ENCODE results near the gene DCBLD2. TPM values are rescaled to one million over a fixed set of nuclear protein-coding genes. Genes with fewer than 3 reads are reported as not detected.

Gene DCBLD2
- total and polyA plus RNA-seq, 2 of the 13 experiments (the other 11 are each of a cell fraction or from before 2014, with no cell fraction given), result 43.8 to 56.9 TPM

DNA sequence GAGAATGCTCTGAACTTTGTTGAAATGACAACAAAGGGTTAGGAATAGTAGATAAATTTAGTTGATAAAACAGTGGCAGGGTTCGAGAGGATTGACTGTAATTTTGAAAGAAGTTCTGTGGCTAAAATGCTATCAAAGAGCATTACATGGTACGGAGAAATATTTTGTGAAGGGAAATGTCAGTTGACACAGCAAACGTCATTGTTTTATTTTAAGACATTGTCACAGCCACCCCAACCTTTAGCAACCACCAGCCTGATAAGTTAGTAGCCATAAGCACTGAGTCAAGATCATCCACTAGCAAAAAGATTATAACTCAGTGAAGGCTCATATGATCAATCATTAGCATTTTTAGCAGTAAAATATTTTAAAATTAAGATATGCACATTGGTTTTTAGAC lies 147.0 kb downstream of the DCBLD2 start:
- ATAC-seq, result no peak
- Histone ChIP-seq H3K4me3 (replicated peaks in 1 of 3; ENCODE audit: insufficient read depth in 1 of 3, low read depth in 2 of 3, low read length in 3 of 3) (no peak overlapping the region), H3K36me3 (replicated peaks in 1 of 2; ENCODE audit: control insufficient read depth in 1 of 2, insufficient read depth in 2 of 2, low read length in 2 of 2) (peaks cover 2 to 9% of the 10 kb centered on the region in 2 experiments; a peak in 4 of 5 replicates), H3K27ac (ENCODE audit: extremely low read length, insufficient read depth, low read length) (no peak overlapping the region), H4K20me1 (ENCODE audit: insufficient read depth, low read length) (peaks cover 5% of the 10 kb centered on the region; the same call in 1 of the 2 replicates), H3K4me2 (ENCODE audit: low read depth, low read length) (no peak overlapping the region), H3K79me2 (ENCODE audit: insufficient read depth, low read length) (peaks cover 40% of the 10 kb centered on the region), H3K9ac (ENCODE audit: insufficient read depth, low read depth, low read length) (no peak overlapping the region), H2AFZ (ENCODE audit: low read length) (no peak overlapping the region), H3K27me3 (ENCODE audit: control insufficient read depth in 1 of 2, insufficient read depth in 2 of 2, low read length in 2 of 2) (no peaks in the 10 kb centered on the region), H3K4me1 (ENCODE audit: insufficient read depth, low read length) (peaks cover 20% of the 10 kb centered on the region), H3K9me3 (ENCODE audit: low read length) (no peaks in the 10 kb centered on the region)
- intact Hi-C loops (cut with micrococcal nuclease; ENCODE audit: unreplicated experiment) (no loop called here), in situ Hi-C loops (cut with HindIII; ENCODE audit: extremely low pct_ligation_motif_present, low pct_unique_long_range_greater_than_20kb) (no loop called here)
- DNase-seq (ENCODE audit: low spot score), result no peak
- no TSS peak for BruUV-seq (replicated peaks)
- TF ChIP-seq ZNF543 (CRISPR knock-in tag; IDR thresholded peaks at IDR 0.05) (no peak), ADNP (CRISPR knock-in tag; IDR thresholded peaks at IDR 0.05) (no peak), ZNF264 (CRISPR knock-in tag; IDR thresholded peaks at IDR 0.05) (no peak), ZNF7 (CRISPR knock-in tag; IDR thresholded peaks at IDR 0.05) (no peak), ZFP36L1 (CRISPR knock-in tag; IDR thresholded peaks at IDR 0.05) (no peak), SAFB2 (CRISPR knock-in tag; IDR thresholded peaks at IDR 0.05; ENCODE audit: borderline replicate concordance, low read depth) (no peak), ETV5 (CRISPR knock-in tag; IDR thresholded peaks at IDR 0.05; ENCODE audit: borderline replicate concordance) (no peak), ZSCAN21 (CRISPR knock-in tag; IDR thresholded peaks at IDR 0.05; ENCODE audit: borderline replicate concordance) (no peak), SYNCRIP (IDR thresholded peaks at IDR 0.05; ENCODE audit: insufficient read depth, low read depth, low read length) (no peak), KAT2B (IDR thresholded peaks at IDR 0.05; ENCODE audit: borderline replicate concordance, low read depth, low read length) (no peak), CAMTA2 (CRISPR knock-in tag; IDR thresholded peaks at IDR 0.05; ENCODE audit: borderline replicate concordance) (no peak)
- TF ChIP-seq, protein P1, sequence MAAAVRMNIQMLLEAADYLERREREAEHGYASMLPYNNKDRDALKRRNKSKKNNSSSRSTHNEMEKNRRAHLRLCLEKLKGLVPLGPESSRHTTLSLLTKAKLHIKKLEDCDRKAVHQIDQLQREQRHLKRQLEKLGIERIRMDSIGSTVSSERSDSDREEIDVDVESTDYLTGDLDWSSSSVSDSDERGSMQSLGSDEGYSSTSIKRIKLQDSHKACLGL (CRISPR knock-in tag; IDR thresholded peaks at IDR 0.05), result no peak
- TF ChIP-seq, protein P2, sequence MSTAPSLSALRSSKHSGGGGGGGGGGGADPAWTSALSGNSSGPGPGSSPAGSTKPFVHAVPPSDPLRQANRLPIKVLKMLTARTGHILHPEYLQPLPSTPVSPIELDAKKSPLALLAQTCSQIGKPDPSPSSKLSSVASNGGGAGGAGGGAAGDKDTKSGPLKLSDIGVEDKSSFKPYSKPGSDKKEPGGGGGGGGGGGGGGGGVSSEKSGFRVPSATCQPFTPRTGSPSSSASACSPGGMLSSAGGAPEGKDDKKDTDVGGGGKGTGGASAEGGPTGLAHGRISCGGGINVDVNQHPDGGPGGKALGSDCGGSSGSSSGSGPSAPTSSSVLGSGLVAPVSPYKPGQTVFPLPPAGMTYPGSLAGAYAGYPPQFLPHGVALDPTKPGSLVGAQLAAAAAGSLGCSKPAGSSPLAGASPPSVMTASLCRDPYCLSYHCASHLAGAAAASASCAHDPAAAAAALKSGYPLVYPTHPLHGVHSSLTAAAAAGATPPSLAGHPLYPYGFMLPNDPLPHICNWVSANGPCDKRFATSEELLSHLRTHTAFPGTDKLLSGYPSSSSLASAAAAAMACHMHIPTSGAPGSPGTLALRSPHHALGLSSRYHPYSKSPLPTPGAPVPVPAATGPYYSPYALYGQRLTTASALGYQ (CRISPR knock-in tag; IDR thresholded peaks at IDR 0.05), result no peak
- TF ChIP-seq, protein P3, sequence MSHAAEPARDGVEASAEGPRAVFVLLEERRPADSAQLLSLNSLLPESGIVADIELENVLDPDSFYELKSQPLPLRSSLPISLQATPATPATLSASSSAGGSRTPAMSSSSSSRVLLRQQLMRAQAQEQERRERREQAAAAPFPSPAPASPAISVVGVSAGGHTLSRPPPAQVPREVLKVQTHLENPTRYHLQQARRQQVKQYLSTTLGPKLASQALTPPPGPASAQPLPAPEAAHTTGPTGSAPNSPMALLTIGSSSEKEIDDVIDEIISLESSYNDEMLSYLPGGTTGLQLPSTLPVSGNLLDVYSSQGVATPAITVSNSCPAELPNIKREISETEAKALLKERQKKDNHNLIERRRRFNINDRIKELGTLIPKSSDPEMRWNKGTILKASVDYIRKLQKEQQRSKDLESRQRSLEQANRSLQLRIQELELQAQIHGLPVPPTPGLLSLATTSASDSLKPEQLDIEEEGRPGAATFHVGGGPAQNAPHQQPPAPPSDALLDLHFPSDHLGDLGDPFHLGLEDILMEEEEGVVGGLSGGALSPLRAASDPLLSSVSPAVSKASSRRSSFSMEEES (CRISPR knock-in tag; IDR thresholded peaks at IDR 0.05), result no peak
- TF ChIP-seq, protein P4, sequence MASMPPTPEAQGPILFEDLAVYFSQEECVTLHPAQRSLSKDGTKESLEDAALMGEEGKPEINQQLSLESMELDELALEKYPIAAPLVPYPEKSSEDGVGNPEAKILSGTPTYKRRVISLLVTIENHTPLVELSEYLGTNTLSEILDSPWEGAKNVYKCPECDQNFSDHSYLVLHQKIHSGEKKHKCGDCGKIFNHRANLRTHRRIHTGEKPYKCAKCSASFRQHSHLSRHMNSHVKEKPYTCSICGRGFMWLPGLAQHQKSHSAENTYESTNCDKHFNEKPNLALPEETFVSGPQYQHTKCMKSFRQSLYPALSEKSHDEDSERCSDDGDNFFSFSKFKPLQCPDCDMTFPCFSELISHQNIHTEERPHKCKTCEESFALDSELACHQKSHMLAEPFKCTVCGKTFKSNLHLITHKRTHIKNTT (CRISPR knock-in tag; IDR thresholded peaks at IDR 0.05), result no peak
- POLR2A ChIA-PET, result no interaction called here
- 94% methylated on average over 3 of the region's 3 CpGs for WGBS (ENCODE audit: low lambda C conversion rate)
- CTCF ChIA-PET (ENCODE audit: low intra/inter-chr PET ratio, low total read pairs), result no interaction called here
- FAIRE-seq, result no peak

Data from HepG2 (cell line).